Fibroblast of skin of right biceps (primary cell): ENCODE results near the gene KAT2B.

Source experiments
- DNase-seq: peaks from one replicate; pipeline ENCODE4 v3.0.0-alpha.2; 2013

KAT2B gene

GRCh38 chr3:20066850-20067617 lies 26.8 kb downstream of the KAT2B start:
- peak; percentile 28 for DNase-seq

DNA sequence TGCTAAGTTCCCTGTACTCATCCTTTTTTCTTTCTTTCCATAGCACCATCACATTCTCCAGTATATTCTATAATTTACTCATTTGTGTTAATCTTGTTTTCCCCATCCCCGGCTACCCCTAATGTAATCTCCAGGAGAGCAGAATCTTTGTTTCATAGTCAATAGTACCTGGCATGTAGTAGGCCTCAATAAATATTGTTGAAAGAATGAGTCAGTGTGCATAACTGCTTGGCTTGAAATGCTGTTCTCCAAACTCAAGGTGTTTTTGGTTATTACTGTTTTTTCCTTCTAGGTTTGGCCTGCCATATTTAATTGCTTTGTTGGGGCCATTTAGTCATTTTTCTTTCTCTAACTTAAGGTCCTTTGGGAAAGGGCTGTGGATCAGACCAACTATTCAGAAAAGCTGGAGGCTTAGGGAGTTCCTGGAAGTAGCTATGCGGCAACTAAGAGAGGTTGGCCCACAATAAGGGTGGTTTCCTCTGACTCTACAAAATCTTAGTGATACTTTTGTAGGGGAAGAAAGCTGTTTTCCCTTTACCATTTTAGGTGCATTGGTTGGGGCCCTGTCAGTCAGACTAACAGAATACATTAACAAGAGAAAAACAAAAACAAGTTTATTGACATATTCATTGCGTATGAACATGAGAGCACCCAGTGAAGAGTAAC lies 28.4 kb downstream of the KAT2B start:
- no peak for DNase-seq

DNA sequence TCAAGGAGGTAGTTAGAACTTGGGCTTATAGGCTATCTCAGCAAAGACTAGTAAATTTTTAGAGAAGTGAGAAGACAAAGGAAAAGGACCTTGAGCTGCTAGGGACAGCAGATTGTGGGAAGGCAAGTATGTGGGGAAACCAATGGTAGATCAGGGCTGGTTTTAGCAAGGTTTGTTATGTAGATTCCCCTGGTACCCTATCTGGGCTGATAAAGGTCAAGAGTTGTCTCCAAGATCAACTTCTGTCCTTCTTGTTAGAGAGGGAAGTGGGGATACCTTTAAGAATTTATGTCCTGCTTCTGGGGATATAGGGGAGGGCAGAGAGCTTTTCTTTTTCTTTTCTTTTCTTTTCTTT lies 28.9 kb downstream of the KAT2B start:
- DNase-seq: no peak

GRCh38 chr3:20071175-20071574 lies 30.9 kb downstream of the KAT2B start:
- DNase-seq: no peak

DNA sequence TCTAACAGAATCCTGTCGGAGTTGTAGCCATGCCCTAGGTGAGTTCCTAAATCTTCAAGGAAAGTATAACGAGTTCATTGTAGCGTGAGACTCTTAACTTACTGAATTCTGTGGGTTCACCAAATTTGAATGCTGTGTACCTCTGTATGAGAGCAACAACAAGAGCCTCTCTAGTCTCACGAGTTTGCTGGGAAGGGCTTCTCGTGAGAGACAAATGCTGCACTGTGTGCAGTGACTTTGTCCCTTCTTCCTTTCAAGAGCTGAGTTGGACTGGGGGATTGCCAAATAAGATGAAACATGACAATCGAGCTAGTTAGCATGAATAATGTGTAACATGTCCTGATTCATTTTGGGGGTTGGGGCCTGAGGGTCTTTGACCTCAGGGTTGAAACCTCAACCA lies 32.2 kb downstream of the KAT2B start:
- DNase-seq: no peak

DNA sequence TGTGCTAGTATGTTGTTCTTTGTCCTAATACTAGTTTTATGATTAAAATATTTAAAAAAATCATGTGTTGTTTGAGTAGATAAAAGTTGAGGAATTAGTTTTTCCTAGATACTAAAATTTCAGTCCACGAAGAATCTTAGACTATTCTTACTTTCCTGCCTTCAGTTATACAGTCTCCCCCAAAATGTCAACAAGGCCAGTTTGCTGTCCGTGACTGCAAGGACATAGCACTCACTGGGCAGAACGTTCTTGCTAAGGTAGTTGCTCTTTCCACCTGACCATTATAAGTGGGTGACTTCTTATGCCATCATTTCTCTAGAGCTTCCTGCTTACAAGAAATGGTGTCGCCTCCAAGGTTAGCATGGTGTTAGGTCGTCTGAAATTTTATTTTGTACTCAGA lies 32.8 kb downstream of the KAT2B start:
- no peak for DNase-seq

DNA sequence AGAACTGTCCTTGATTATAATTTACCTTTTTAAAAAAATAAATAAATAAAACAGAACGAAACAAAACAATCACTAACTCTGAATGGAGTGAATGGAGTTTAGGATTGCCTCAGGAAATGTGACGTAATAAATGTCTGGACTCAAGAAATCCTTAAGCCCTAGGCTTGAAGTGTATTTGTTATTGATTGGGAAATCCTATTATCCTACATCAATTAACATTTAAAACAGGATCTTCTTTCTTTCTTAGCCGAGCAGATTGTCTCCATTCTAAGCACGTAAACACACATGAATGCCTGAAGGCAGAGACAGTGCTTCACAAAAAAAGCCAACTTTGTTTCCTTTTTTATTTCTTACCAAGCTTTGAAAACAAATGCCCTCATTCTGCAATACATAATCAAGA lies 33.4 kb downstream of the KAT2B start:
- DNase-seq: no peak

GRCh38 chr3:20074226-20075063 lies 34.2 kb downstream of the KAT2B start:
- DNase-seq: peak; percentile 42

- DNase-seq: no peak
These were observed 35.0 kb downstream of the KAT2B start for GRCh38 chr3:20075197-20075596.

DNA sequence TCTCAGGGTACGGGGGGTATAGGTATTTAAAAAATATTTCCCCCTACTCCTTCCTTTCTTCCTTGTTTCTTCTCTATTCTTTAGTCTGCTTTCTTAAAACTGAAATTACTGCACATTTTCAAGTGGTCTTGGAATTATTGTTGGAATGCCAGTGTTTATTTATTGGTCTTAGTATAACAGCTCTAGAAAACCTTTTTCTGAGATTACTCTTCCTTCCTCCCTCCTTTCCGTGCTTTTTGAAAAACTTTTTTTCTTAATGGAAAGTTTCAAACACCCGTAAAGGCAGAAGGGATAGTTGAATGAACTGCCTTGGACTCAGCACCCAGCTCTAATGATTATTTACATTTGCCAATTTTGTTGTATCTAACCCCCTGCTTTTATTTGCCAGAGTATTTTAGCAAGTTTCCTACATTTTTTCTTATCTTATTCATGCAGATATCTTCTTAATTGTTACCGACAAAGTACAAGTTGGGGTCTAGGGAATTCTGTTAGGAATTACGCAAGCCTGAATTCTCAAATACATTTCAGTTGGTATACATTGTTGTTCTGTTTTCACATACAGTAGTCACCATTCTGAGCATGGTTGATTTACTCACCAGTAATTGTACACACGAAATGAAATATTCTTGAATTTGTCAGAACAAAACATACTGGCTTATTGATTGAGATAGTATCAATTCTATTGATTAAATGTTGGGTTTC lies 36.2 kb downstream of the KAT2B start:
- no peak for DNase-seq

DNA sequence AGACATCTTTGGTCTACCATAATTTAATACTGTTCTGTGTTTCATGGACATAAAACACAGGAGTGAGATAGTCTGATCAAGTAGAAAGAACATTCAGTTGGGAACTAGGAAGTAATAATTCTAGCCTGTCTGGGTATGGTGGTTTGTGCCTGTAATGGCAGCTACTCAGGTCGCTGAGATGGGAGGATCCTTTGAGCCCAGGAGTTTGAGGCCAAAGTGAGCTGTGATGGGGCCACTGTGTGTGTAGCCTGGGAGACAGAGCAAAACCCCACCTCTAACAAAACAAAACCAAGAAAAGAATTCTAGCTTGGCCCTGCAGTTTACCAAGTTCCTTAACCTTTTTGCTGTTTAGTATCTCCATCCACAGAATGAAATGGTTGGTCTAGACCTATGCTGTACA lies 36.8 kb downstream of the KAT2B start:
- no peak for DNase-seq

DNA sequence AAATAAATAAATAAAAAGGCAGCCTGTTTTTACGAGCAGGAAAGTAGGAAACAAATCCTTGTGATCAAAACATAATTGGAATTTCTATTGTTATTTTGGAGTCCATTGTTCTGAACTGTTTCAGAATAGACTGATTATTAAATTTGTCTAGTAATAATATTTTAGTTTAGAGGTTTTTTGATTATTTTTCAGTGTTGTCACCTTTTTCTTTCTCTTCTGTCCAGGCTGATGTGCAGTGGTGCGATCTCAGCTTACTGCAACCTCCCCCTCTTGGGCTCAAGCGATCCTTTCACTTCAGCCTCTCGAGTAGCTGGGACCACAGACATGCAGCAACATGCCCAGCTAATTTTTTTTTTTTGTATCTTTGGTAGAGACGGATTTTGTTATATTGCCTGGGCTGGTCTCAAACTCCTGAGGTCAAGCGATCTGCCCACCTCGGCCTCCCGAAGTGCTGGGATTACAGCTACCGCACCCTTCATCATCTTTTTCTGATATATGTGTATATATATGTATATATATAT lies 38.0 kb downstream of the KAT2B start:
- no peak for DNase-seq

GRCh38 chr3:20079621-20080020 lies 39.4 kb downstream of the KAT2B start:
- DNase-seq: no peak

- DNase-seq: no peak
These were observed 40.8 kb downstream of the KAT2B start for GRCh38 chr3:20080956-20081554.

DNA sequence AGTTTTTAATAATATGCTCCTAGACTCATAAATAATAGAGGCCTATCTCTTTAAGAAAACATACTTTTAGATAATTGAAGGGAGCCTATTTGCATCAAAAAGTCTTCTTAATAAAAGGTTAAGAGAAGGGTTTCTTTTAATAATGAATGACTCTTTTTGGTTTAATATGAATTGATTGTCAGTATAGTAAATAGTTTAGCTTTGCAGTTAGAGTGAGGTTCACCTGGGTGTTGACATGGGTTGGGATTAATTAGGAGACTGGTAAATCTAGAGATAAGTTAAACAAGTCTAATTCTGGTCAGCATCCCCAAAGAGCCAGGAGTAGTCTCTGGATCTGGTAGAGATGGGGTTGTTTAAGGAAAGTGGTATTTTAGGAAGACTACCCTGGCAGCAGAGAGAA lies 43.0 kb downstream of the KAT2B start:
- no peak for DNase-seq

GRCh38 chr3:20083953-20084352 lies 43.7 kb downstream of the KAT2B start:
- no peak for DNase-seq

DNA sequence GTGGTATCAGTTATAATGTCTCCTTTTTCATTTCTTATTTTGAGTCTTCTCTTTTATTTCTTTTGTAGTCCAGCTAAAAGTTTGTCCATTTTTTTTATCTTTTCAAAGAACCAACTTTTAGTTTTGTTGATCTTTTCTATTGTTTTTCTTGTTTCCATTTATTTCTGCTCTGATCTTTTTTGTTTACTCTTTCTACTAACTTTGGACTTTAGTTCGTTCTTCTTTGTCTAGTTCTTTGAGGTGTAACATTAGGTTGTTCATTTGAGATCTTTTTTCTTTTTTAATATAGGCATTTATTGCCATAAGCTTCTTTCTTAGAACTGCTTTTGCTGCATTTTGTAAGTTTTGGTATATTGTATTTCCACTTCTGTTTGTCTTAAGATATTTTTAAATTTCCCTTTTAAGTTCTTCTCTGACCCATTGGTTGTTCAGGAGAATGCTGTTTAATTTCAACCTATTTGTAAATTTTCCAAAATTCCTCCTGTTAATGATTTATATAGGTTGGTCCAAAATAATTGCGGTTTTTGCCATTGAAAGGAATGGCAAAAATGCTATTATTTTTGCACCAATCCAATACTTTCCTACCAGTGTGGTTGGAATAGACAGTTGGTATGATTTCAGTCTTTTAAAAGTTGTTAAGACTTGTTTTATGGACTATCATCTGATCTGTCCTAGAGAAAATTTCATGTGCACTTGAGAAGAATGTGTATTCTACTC lies 51.2 kb downstream of the KAT2B start:
- DNase-seq: no peak

GRCh38 chr3:20095470-20095869 lies 55.2 kb downstream of the KAT2B start:
- no peak for DNase-seq

DNA sequence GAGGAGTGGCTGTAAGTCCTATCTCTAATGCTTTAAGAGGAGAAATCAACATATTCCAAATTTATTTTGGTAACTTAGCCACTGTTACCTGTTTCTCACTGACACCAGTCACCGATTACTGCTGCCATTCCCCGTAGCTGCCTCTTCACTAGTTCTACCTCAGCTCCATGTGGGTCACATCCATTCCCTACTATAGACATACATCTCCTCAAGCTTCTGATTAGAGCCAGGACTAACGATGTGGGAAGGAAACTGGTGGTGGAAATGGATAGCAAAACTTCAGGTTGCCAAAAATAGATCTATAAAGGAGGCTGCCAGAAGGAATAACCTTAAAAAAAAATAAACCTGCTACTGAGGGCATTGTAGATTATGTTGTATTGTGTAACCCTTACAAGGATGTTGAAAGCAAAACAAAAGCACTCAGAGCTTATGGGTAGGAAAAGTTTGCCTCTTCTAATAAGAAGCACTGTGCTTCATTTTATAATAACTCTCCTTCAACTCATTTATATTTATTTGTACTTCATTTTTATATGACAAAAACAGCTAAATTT lies 56.0 kb downstream of the KAT2B start:
- no peak for DNase-seq

GRCh38 chr3:20097015-20097414 lies 56.8 kb downstream of the KAT2B start:
- no peak for DNase-seq

- DNase-seq: no peak
These were observed 58.8 kb downstream of the KAT2B start for GRCh38 chr3:20099060-20099459.

DNA sequence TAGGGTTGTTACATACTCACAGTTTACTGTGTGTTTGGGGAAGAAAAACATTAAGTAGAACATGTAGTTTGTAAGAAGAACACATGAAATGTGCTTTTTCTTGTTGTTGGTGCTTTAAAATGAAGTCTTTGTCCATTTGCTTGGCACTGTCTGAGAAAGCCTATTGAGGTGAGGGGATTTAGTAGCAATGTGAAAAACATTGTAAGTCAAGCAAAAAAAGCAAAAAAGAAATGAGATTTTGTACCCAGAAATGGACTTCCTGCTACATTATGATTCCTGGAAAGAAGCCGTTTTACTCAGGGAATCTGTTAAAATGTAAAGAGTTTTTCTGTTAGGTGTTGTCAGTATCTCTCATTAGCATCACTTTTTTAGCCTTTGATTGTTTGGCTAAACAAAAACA lies 59.9 kb downstream of the KAT2B start:
- DNase-seq: no peak
